HG03571 (cell line): ENCODE results near the gene KRTAP5-2.
A peak's percentile ranks its signal among the peaks of the same experiment; 100 is the strongest.
"Not testable (repeated sequence)": the region's sequence is repeated elsewhere in the genome, so short reads cannot be mapped to it uniquely, and the experiment has no call there.

Experiments
- ATAC-seq: cut with Tn5 transposase; IDR thresholded peaks from one replicate; pipeline ENCODE4 v1.9.1; 2021; ENCODE audit not compliant: unreplicated experiment

Gene KRTAP5-2

GRCh38 chr11:1592628-1593027 is 5.5 kb downstream of the KRTAP5-2 start:
- ATAC-seq: no peak

GRCh38 chr11:1589996-1590395 is 8.1 kb downstream of the KRTAP5-2 start:
- no peak for ATAC-seq

GRCh38 chr11:1589191-1589963 is 8.7 kb downstream of the KRTAP5-2 start:
- ATAC-seq: not testable (repeated sequence)

- ATAC-seq: no peak
Measured at GRCh38 chr11:1586699-1587098, 11.4 kb downstream of the KRTAP5-2 start.

- ATAC-seq: not testable (repeated sequence)
Measured at GRCh38 chr11:1584661-1585370, 13.3 kb downstream of the KRTAP5-2 start, which contains the start of gene KRTAP5-1. Gene KRTAP5-1, minus strand, starts transcription at chr11:1585283. Its CDS starts 34 bp downstream, at chr11:1585249.

- ATAC-seq: not testable (repeated sequence)
Measured at GRCh38 chr11:1582909-1583308, 15.2 kb downstream of the KRTAP5-2 start.

- no peak for ATAC-seq
Measured at GRCh38 chr11:1581976-1582375, 16.1 kb downstream of the KRTAP5-2 start.

GRCh38 chr11:1576825-1577224 is 21.3 kb downstream of the KRTAP5-2 start:
- no peak for ATAC-seq

- not testable (repeated sequence) for ATAC-seq
Measured at GRCh38 chr11:1575756-1576155, 22.3 kb downstream of the KRTAP5-2 start.

GRCh38 chr11:1574933-1575242 is 23.2 kb downstream of the KRTAP5-2 start:
- no peak for ATAC-seq

GRCh38 chr11:1574238-1574932 is 23.7 kb downstream of the KRTAP5-2 start:
- no peak for ATAC-seq

GRCh38 chr11:1573903-1574237 is 24.2 kb downstream of the KRTAP5-2 start:
- no peak for ATAC-seq

- no peak for ATAC-seq
Measured at GRCh38 chr11:1573077-1573902, 24.8 kb downstream of the KRTAP5-2 start.

GRCh38 chr11:1572197-1573076 is 25.7 kb downstream of the KRTAP5-2 start, which contains the start of gene DUSP8:
Gene DUSP8, minus strand, starts transcription at chr11:1572271. Its CDS starts 6,445 bp downstream, at chr11:1565826.
- peak; percentile 68 for ATAC-seq

- ATAC-seq: no peak
Measured at GRCh38 chr11:1571760-1572196, 26.3 kb downstream of the KRTAP5-2 start.

GRCh38 chr11:1570896-1571759 is 27.0 kb downstream of the KRTAP5-2 start:
- ATAC-seq: no peak

- ATAC-seq: no peak
Measured at GRCh38 chr11:1570531-1570895, 27.6 kb downstream of the KRTAP5-2 start.

GRCh38 chr11:1570001-1570453 is 28.1 kb downstream of the KRTAP5-2 start:
- no peak for ATAC-seq

- no peak for ATAC-seq
Measured at GRCh38 chr11:1569251-1569780, 28.8 kb downstream of the KRTAP5-2 start.
